ENCODE measurements around the gene ZNF205. TPM values are rescaled to one million over a fixed set of nuclear protein-coding genes. Genes with fewer than 3 reads are reported as not detected.

ZNF205 gene
- total RNA-seq, 4 donors from 2014 or later: 19.4 to 29.2 (median 21.5) TPM

- peak overlapping the region; percentile 75 to 93 (median 88) for H3K27ac ChIP-seq
- TF ChIP-seq CTCF (IDR thresholded peaks at IDR 0.05): no peak
- TF ChIP-seq POLR2A (IDR thresholded peaks at IDR 0.05): peak in 1 of 2 donors; percentile 36
- TF ChIP-seq EP300 (IDR thresholded peaks at IDR 0.05): peak in 1 of 2 donors; percentile 6
- peak overlapping the region; percentile 68 to 97 (median 87) for H3K4me3 ChIP-seq
- peak; percentile 80 to 86 for DNase-seq (ENCODE audit: low spot score in 2 of 2)
- H3K36me3 ChIP-seq: no peaks in the 10 kb centered on the region
- no peaks in the 10 kb centered on the region for H3K27me3 ChIP-seq
- H3K4me1 ChIP-seq: peaks cover 0 to 21% (median 6%) of the 10 kb centered on the region in 4 donors
- peaks cover 0 to 14% (median 0%) of the 10 kb centered on the region in 4 donors for H3K9me3 ChIP-seq
- 1 to 2% methylated on average over 56 to 67 of the region's 70 CpGs for whole genome bisulfite sequencing, 2 donors
These were observed 46.3 kb downstream of the ZNF205 start for GRCh38 chr16:3158510-3159314.

- no peak for DNase-seq (ENCODE audit: low spot score in 2 of 2)
- no peaks in the 10 kb centered on the region for H3K36me3 ChIP-seq
- H3K4me3 ChIP-seq: no peak overlapping the region
- H3K9me3 ChIP-seq: no peaks in the 10 kb centered on the region
- TF ChIP-seq CTCF (IDR thresholded peaks at IDR 0.05) (no peak), EP300 (IDR thresholded peaks at IDR 0.05) (no peak)
- WGBS, 2 donors: 84 to 85% methylated on average over 33 to 36 of the region's 36 CpGs
- no peaks in the 10 kb centered on the region for H3K27me3 ChIP-seq
- H3K4me1 ChIP-seq: peaks cover 0 to 26% (median 8%) of the 10 kb centered on the region in 4 donors
- no peak overlapping the region for H3K27ac ChIP-seq
These were observed 49.0 kb downstream of the ZNF205 start for GRCh38 chr16:3161235-3162018.

GRCh38 chr16:3164121-3164991, 52.0 kb downstream of the ZNF205 start:
- 77 to 81% methylated on average over 37 of the region's 37 CpGs for WGBS, 2 donors
- Histone ChIP-seq H3K4me3 (no peak overlapping the region), H3K4me1 (peaks cover 0 to 15% (median 5%) of the 10 kb centered on the region in 4 donors), H3K36me3 (no peaks in the 10 kb centered on the region), H3K27ac (no peak overlapping the region), H3K9me3 (no peaks in the 10 kb centered on the region), H3K27me3 (peaks cover 0 to 15% of the 10 kb centered on the region in 2 donors)
- DNase-seq (ENCODE audit: low spot score in 2 of 2): no peak
- no peak for TF ChIP-seq POLR2A (IDR thresholded peaks at IDR 0.05)
- no peak for TF ChIP-seq EP300 (IDR thresholded peaks at IDR 0.05)
- TF ChIP-seq CTCF (IDR thresholded peaks at IDR 0.05): no peak

GRCh38 chr16:3165111-3165822, 52.9 kb downstream of the ZNF205 start:
- peaks cover 0 to 8% (median 3%) of the 10 kb centered on the region in 4 donors for H3K4me1 ChIP-seq
- peaks cover 0 to 24% of the 10 kb centered on the region in 2 donors for H3K27me3 ChIP-seq
- H3K9me3 ChIP-seq: no peaks in the 10 kb centered on the region
- peak overlapping the region in 1 of 4 donors; percentile 36 for H3K27ac ChIP-seq
- peak overlapping the region in 2 of 4 donors; percentile 16 to 19 for H3K4me3 ChIP-seq
- WGBS, 2 donors: 91 to 94% methylated on average over 12 of the region's 12 CpGs
- no peaks in the 10 kb centered on the region for H3K36me3 ChIP-seq
- TF ChIP-seq CTCF (IDR thresholded peaks at IDR 0.05): no peak
- TF ChIP-seq POLR2A (IDR thresholded peaks at IDR 0.05): no peak
- no peak for TF ChIP-seq EP300 (IDR thresholded peaks at IDR 0.05)
- DNase-seq (ENCODE audit: low spot score in 2 of 2): no peak
